Fibroblast of lung (primary cell): ENCODE measurements around the gene LGR6. TPM values are rescaled to one million over a fixed set of nuclear protein-coding genes. Genes with fewer than 3 reads are reported as not detected.
A peak's percentile ranks its signal among the peaks of the same experiment; 100 is the strongest.

Experiments
- DNase-seq, 2 donors: peaks; one replicate each; pipeline versions ENCODE4 v3.0.0 to v3.0.0-alpha.2; 2010; ENCODE audit warnings: low read depth in 2 of 2
- H2AFZ ChIP-seq: 2 replicates; pipeline ENCODE4 v1.5.1; 2012; ENCODE audit warnings: low read length, control low read depth, inconsistent platforms
- H3K27ac ChIP-seq: 2 replicates; pipeline ENCODE4 v1.5.1; 2011; ENCODE audit warnings: low read length, control low read depth; ENCODE audit not compliant: insufficient read depth
- H3K27me3 ChIP-seq: 2 replicates; pipeline ENCODE4 v1.5.1; 2011; ENCODE audit warnings: mild to moderate bottlenecking, low read length; ENCODE audit not compliant: control insufficient read depth, insufficient read depth
- H3K36me3 ChIP-seq: 2 replicates; pipeline ENCODE4 v1.5.1; 2011; ENCODE audit warnings: low read length; ENCODE audit not compliant: control insufficient read depth, insufficient read depth
- H3K4me1 ChIP-seq: 2 replicates; pipeline ENCODE4 v1.5.1; 2011; ENCODE audit warnings: low read length; ENCODE audit not compliant: control insufficient read depth, insufficient read depth; ENCODE audit errors: extremely low read depth
- H3K4me2 ChIP-seq: 2 replicates; pipeline ENCODE4 v1.5.1; 2011; ENCODE audit warnings: low read length, control low read depth; ENCODE audit not compliant: insufficient read depth; ENCODE audit errors: extremely low read depth
- H3K4me3 ChIP-seq, 4 experiments: fragments of 200-600 bp in 1 of 4; sonication (generic) in 1 of 4; replicated peaks in 1 of 4; 2 replicates each; pipeline ENCODE4 v1.5.1; 2011 to 2016; ENCODE audit warnings: low read length in 4 of 4, low read depth in 3 of 4, mild to moderate bottlenecking in 3 of 4, control low read depth in 2 of 4, inconsistent platforms in 1 of 4, mixed read lengths in 1 of 4; ENCODE audit not compliant: insufficient read depth in 1 of 4; ENCODE audit errors: control extremely low read depth in 1 of 4
- H3K79me2 ChIP-seq: 2 replicates; pipeline ENCODE4 v1.5.1; 2012; ENCODE audit warnings: mild to moderate bottlenecking, low read length, inconsistent platforms; ENCODE audit not compliant: control insufficient read depth, insufficient read depth
- H3K9ac ChIP-seq: 2 replicates; pipeline ENCODE4 v1.5.1; 2011; ENCODE audit warnings: mild to moderate bottlenecking, low read length, control low read depth; ENCODE audit not compliant: insufficient read depth
- H3K9me3 ChIP-seq: 2 replicates; pipeline ENCODE4 v1.5.1; 2012; ENCODE audit warnings: low read depth, low read length; ENCODE audit not compliant: control insufficient read depth, insufficient read depth
- H4K20me1 ChIP-seq: 2 replicates; pipeline ENCODE4 v1.5.1; 2011; ENCODE audit warnings: low read length; ENCODE audit not compliant: control insufficient read depth, insufficient read depth; ENCODE audit errors: extremely low read depth
- CTCF ChIP-seq, 2 donors: IDR thresholded peaks in 1 of 2; conservative IDR thresholded peaks in 1 of 2; 1 replicate in 1 of 2; 2 replicates in 1 of 2; pipeline ENCODE4 v1.5.1; 2011 to 2012; ENCODE audit warnings: low read length in 2 of 2, control low read depth in 1 of 2, inconsistent platforms in 1 of 2, low read depth in 1 of 2, mild to moderate bottlenecking in 1 of 2
- EZH2 ChIP-seq: IDR thresholded peaks from 2 replicates; pipeline ENCODE4 v1.5.1; 2012; ENCODE audit warnings: low read length, control low read depth, mild to moderate bottlenecking; ENCODE audit errors: missing control alignments
- polyA plus RNA-seq, 2 donors: library from polyadenylated mRNA; depleted of rRNA in 1 of 2; stranded (reverse) in 1 of 2; unstranded in 1 of 2; fragments of >200 nt; gene quantifications; 2 replicates each; pipeline ENCODE4 v1.2.1, GENCODE V29; 2011 to 2012; ENCODE audit warnings: missing spikeins in 1 of 2
- total RNA-seq: library from RNA; depleted of rRNA; stranded (reverse); fragments of >200 nt; gene quantifications from 2 replicates; pipeline ENCODE4 v1.2.1, GENCODE V29; 2014

Gene LGR6
- total and polyA plus RNA-seq, 2 donors (not counting 1 experiment from before 2014, with no cell fraction given) = 0.02 TPM; not detected in 1

- Histone ChIP-seq H3K4me2 (no peak overlapping the region), H3K36me3 (no peaks in the 10 kb centered on the region), H2AFZ (no peak overlapping the region), H3K79me2 (no peaks in the 10 kb centered on the region), H3K27ac (no peak overlapping the region), H3K27me3 (no peaks in the 10 kb centered on the region), H3K4me1 (no peaks in the 10 kb centered on the region), H3K4me3 (no peak overlapping the region), H4K20me1 (no peaks in the 10 kb centered on the region), H3K9me3 (no peaks in the 10 kb centered on the region), H3K9ac (no peak overlapping the region)
- DNase-seq = no peak
- TF ChIP-seq EZH2 (no peak), CTCF (conservative IDR thresholded peaks at IDR 0.05 in 1 of 2, IDR thresholded peaks at IDR 0.05 in 1 of 2; ENCODE audit: low read depth in 1 of 2, low read length in 2 of 2) (no peak)
These were observed 168.1 kb downstream of the LGR6 start for GRCh38 chr1:202361701-202362100.

DNA sequence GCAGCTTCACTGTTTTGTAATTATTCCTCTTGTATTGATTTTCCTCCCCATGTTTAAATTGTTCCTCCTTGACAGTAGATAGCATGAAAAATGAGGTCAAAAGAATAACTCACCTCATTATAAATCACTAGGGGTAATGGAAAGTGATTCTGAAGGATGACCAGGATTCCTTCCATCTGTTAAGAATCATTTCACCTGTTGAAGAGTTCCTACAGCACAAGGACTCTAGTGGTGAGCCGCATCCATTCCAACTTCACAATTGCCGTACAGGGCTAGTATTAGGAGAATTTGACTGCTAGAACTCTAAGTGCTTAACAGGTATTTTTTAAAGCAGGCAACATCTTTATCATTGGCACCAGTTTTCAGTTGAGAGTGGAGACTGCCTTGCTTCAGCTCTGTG is 168.6 kb downstream of the LGR6 start:
- H3K4me2 ChIP-seq = no peak overlapping the region
- TF ChIP-seq CTCF (conservative IDR thresholded peaks at IDR 0.05 in 1 of 2, IDR thresholded peaks at IDR 0.05 in 1 of 2; ENCODE audit: low read depth in 1 of 2, low read length in 2 of 2) (no peak), EZH2 (no peak)
- no peak overlapping the region for H3K27ac ChIP-seq
- DNase-seq = no peak
- no peaks in the 10 kb centered on the region for H4K20me1 ChIP-seq
- H3K9me3 ChIP-seq = no peaks in the 10 kb centered on the region
- no peak overlapping the region for H3K4me3 ChIP-seq
- no peaks in the 10 kb centered on the region for H3K27me3 ChIP-seq
- H3K9ac ChIP-seq = no peak overlapping the region
- no peaks in the 10 kb centered on the region for H3K4me1 ChIP-seq
- H3K36me3 ChIP-seq = no peaks in the 10 kb centered on the region
- H3K79me2 ChIP-seq = no peaks in the 10 kb centered on the region
- no peak overlapping the region for H2AFZ ChIP-seq

- Histone ChIP-seq H3K79me2 (no peaks in the 10 kb centered on the region), H3K4me2 (no peak overlapping the region), H3K4me1 (no peaks in the 10 kb centered on the region), H3K27ac (no peak overlapping the region), H3K36me3 (no peaks in the 10 kb centered on the region), H3K9me3 (no peaks in the 10 kb centered on the region), H4K20me1 (no peaks in the 10 kb centered on the region), H3K4me3 (no peak overlapping the region), H3K27me3 (no peaks in the 10 kb centered on the region), H2AFZ (no peak overlapping the region), H3K9ac (no peak overlapping the region)
- TF ChIP-seq EZH2 (no peak), CTCF (conservative IDR thresholded peaks at IDR 0.05 in 1 of 2, IDR thresholded peaks at IDR 0.05 in 1 of 2; ENCODE audit: low read depth in 1 of 2, low read length in 2 of 2) (no peak)
- peak; percentile 39 to 73 for DNase-seq
These were observed 171.7 kb downstream of the LGR6 start for GRCh38 chr1:202365092-202365815.
